Hepatocyte (in vitro differentiated cells): ENCODE results near the gene MPHOSPH9. TPM values are rescaled to one million over a fixed set of nuclear protein-coding genes. Genes with fewer than 3 reads are reported as not detected.

Experiments used
- DNase-seq: peaks from one replicate; pipeline ENCODE4 v3.0.0-alpha.2; 2016; ENCODE audit warnings: low spot score
- H2AFZ ChIP-seq: fragments of 200-600 bp; sonication (generic); 2 replicates; pipeline ENCODE4 v1.6.0; 2016; ENCODE audit warnings: antibody characterized with exemption, mild to moderate bottlenecking
- H3K27ac ChIP-seq: fragments of 200-600 bp; sonication (generic); 2 replicates; pipeline ENCODE4 v1.5.1; 2016; ENCODE audit warnings: mild to moderate bottlenecking
- H3K27me3 ChIP-seq: fragments of 200-600 bp; sonication (generic); 2 replicates; pipeline ENCODE4 v1.6.1; 2016
- H3K36me3 ChIP-seq: fragments of 200-600 bp; sonication (generic); replicated peaks from 2 replicates; pipeline ENCODE4 v1.5.1; 2016; ENCODE audit warnings: low read depth; ENCODE audit not compliant: insufficient read depth
- H3K4me1 ChIP-seq: fragments of 200-600 bp; sonication (generic); 2 replicates; pipeline ENCODE4 v1.5.1; 2016; ENCODE audit warnings: mild to moderate bottlenecking, moderate library complexity; ENCODE audit not compliant: insufficient read depth
- H3K4me2 ChIP-seq: fragments of 200-600 bp; sonication (generic); 2 replicates; pipeline ENCODE4 v1.6.0; 2016
- H3K4me3 ChIP-seq: fragments of 200-600 bp; sonication (generic); 2 replicates; pipeline ENCODE4 v1.5.1; 2016; ENCODE audit warnings: mild to moderate bottlenecking
- H3K79me2 ChIP-seq: fragments of 200-600 bp; sonication (generic); 2 replicates; pipeline ENCODE4 v1.6.0; 2017; ENCODE audit warnings: mild to moderate bottlenecking
- H3K9me2 ChIP-seq: fragments of 200-600 bp; sonication (generic); replicated peaks from 2 replicates; pipeline ENCODE4 v1.6.0; 2017; ENCODE audit warnings: mild to moderate bottlenecking; ENCODE audit not compliant: insufficient read depth
- H3K9me3 ChIP-seq: fragments of 200-600 bp; sonication (generic); 2 replicates; pipeline ENCODE4 v1.5.1; 2016; ENCODE audit warnings: low read depth, mild to moderate bottlenecking
- H4K20me1 ChIP-seq: fragments of 200-600 bp; sonication (generic); 2 replicates; pipeline ENCODE4 v1.6.0; 2016; ENCODE audit warnings: mild to moderate bottlenecking; ENCODE audit not compliant: insufficient read depth, poor library complexity, severe bottlenecking
- CTCF ChIP-seq: fragments of 200-600 bp; sonication (generic); IDR thresholded peaks from 2 replicates; pipeline ENCODE4 v1.5.1; 2016; ENCODE audit warnings: antibody characterized with exemption, mild to moderate bottlenecking; ENCODE audit not compliant: poor library complexity
- EZH2 ChIP-seq: fragments of 200-600 bp; sonication (generic); IDR thresholded peaks from 2 replicates; pipeline ENCODE4 v1.6.1; 2016; ENCODE audit warnings: antibody characterized with exemption, mild to moderate bottlenecking, borderline replicate concordance
- EZH2phosphoT487 ChIP-seq: fragments of 200-600 bp; sonication (generic); IDR thresholded peaks from one replicate; pipeline ENCODE4 v1.6.1; 2018; ENCODE audit warnings: antibody characterized with exemption, mild to moderate bottlenecking, low read depth, moderate library complexity; ENCODE audit not compliant: unreplicated experiment, severe bottlenecking
- WGBS: methylation state at CpG from one replicate; pipeline ENCODE4 v1.1.6; 2016; ENCODE audit warnings: low lambda C conversion rate; ENCODE audit errors: missing lambda C conversion rate; 5-methylcytosine and 5-hydroxymethylcytosine counted together
- polyA plus RNA-seq: library from polyadenylated mRNA; unstranded; fragments of >200 nt; fragmentation: Nextera tagmentation; extraction: Ambion mirVana; gene quantifications from 2 replicates; pipeline ENCODE4 v1.2.1, GENCODE V29; 2016
- total RNA-seq: library from RNA; depleted of rRNA; stranded (reverse); fragments of >200 nt; gene quantifications from 2 replicates; pipeline ENCODE4 v1.2.3, GENCODE V29; 2014

MPHOSPH9 gene
- total and polyA plus RNA-seq, 2 experiments from 2014 or later = 13.1 to 44.3 TPM

GRCh38 chr12:123150275-123150743 lies 82.6 kb downstream of the MPHOSPH9 start:
- H3K4me3 ChIP-seq = peak overlapping the region; percentile 39
- WGBS = 2% methylated on average over 32 of the region's 54 CpGs
- H3K4me2 ChIP-seq = peak overlapping the region; percentile 100
- H3K79me2 ChIP-seq = peaks cover 30% of the 10 kb centered on the region
- H4K20me1 ChIP-seq = no peaks in the 10 kb centered on the region
- H3K27ac ChIP-seq = peak overlapping the region; percentile 57
- H2AFZ ChIP-seq = peak overlapping the region; percentile 71
- DNase-seq = no peak
- no peaks in the 10 kb centered on the region for H3K9me2 ChIP-seq
- no peaks in the 10 kb centered on the region for H3K36me3 ChIP-seq
- no peaks in the 10 kb centered on the region for H3K27me3 ChIP-seq
- no peak for TF ChIP-seq CTCF
- no peak for TF ChIP-seq EZH2
- TF ChIP-seq EZH2phosphoT487 = no peak
- H3K9me3 ChIP-seq = no peaks in the 10 kb centered on the region
- peaks cover 26% of the 10 kb centered on the region for H3K4me1 ChIP-seq

DNA sequence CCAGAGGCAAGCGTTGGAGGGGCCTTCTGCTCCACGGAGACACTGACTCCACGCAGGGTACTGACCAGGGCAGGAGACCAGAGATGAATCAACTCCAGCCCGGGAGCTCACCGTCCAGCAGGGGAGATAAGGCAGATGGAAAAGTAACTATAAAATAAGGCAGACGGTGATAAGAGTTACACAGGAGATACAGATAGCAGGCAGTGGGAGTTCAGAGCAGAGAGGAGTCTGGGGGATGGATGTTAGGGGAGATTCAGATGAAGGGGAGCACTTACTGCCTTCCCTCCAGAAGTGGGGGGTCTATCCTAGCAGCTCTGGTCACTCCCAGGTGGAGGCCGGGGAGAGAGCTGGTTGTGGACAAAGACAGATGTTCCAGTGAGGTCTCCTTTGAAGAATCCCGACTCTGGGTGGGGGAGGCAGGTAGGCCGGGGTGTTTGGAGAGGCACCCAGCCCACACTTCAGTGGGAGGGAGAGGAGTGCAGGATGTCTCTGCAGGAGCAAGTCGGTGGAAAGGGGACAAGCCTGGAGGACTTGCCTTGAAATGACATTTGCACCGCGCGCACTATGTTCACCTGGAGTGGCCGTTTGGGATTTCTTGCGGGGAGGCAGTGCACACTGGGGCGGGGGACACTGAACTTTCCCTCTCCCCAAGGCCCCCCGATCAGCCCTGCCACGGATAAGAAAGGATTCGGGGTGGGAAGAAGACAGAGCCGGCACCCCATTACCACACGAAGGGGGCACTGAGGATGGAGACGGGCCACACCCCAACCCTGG lies 83.3 kb downstream of the MPHOSPH9 start:
- Histone ChIP-seq H3K4me2 (peak overlapping the region; percentile 100), H3K4me1 (peaks cover 26% of the 10 kb centered on the region), H3K4me3 (peak overlapping the region; percentile 39), H3K27ac (peak overlapping the region; percentile 57), H3K9me3 (no peaks in the 10 kb centered on the region), H2AFZ (peak overlapping the region; percentile 71), H3K79me2 (peaks cover 36% of the 10 kb centered on the region), H3K36me3 (no peaks in the 10 kb centered on the region), H3K27me3 (no peaks in the 10 kb centered on the region), H4K20me1 (no peaks in the 10 kb centered on the region), H3K9me2 (no peaks in the 10 kb centered on the region)
- 22% methylated on average over 21 of the region's 22 CpGs for WGBS
- TF ChIP-seq EZH2 (no peak), CTCF (no peak), EZH2phosphoT487 (no peak)
- DNase-seq = peak; percentile 38

DNA sequence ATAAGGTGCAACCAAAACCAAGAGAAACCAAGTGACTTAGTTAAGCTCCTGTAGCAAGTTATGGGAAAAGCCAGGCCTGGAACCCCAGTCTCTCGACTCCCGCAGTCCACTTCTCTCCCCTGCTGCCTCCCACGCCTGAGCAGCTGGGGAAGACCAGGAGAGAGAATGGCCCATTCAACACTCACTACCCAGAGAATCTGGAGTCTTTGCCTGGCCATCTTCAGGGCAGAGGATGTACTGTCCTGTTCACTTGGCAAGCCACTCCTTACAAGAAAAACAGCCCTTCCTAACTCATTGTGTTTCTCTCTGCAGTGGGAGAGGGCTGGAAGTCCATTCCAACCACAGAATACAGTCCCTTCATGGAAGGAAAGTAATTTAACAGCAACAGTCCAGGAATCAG lies 83.9 kb downstream of the MPHOSPH9 start:
- no peak for DNase-seq
- H3K4me2 ChIP-seq = peak overlapping the region; percentile 100
- H3K36me3 ChIP-seq = no peaks in the 10 kb centered on the region
- no peaks in the 10 kb centered on the region for H3K27me3 ChIP-seq
- H3K9me3 ChIP-seq = no peaks in the 10 kb centered on the region
- peak overlapping the region; percentile 57 for H3K27ac ChIP-seq
- H4K20me1 ChIP-seq = no peaks in the 10 kb centered on the region
- TF ChIP-seq EZH2phosphoT487 (no peak), CTCF (no peak), EZH2 (no peak)
- no peak overlapping the region for H3K4me3 ChIP-seq
- peaks cover 42% of the 10 kb centered on the region for H3K79me2 ChIP-seq
- H3K9me2 ChIP-seq = no peaks in the 10 kb centered on the region
- 88% methylated on average over 3 of the region's 3 CpGs for WGBS
- peaks cover 26% of the 10 kb centered on the region for H3K4me1 ChIP-seq
- H2AFZ ChIP-seq = no peak overlapping the region
